HG03060 (cell line): Measurements from ENCODE around the gene SLC3A2.

Experiments
- ATAC-seq: cut with Tn5 transposase; IDR thresholded peaks from one replicate; pipeline ENCODE4 v1.9.1; 2021; ENCODE audit warnings: low read depth, moderate number of reproducible peaks; ENCODE audit not compliant: unreplicated experiment

SLC3A2 gene

GRCh38 chr11:62879235-62879978 lies 1.3 kb upstream of the SLC3A2 start:
- no peak for ATAC-seq

- no peak for ATAC-seq
Observed at GRCh38 chr11:62880231-62880802, 379 bp upstream of the SLC3A2 start.

GRCh38 chr11:62881579-62882430 lies 1.1 kb downstream of the SLC3A2 start:
- peak; percentile 25 for ATAC-seq

DNA sequence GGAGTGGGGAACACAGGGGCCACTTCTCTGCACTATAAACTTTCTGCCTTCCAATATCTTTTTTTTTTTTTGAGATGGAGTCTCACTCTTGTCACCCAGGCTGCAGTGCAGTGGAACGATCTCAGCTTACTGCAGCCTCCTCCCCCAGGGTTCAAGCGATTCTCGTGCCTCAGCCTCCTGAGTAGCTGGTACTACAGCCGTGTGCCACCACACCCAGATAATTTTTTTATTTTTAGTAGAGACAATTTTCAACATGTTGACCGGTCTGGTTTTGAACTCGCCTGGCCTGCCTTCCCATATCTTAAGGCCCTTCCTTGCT lies 1.7 kb downstream of the SLC3A2 start:
- ATAC-seq, result no peak

GRCh38 chr11:62882788-62883501 lies 2.2 kb downstream of the SLC3A2 start:
- ATAC-seq, result no peak

- no peak for ATAC-seq
Observed at GRCh38 chr11:62883673-62884072, 3.0 kb downstream of the SLC3A2 start.

- ATAC-seq, result no peak
Observed at GRCh38 chr11:62885137-62885750, 4.5 kb downstream of the SLC3A2 start.

DNA sequence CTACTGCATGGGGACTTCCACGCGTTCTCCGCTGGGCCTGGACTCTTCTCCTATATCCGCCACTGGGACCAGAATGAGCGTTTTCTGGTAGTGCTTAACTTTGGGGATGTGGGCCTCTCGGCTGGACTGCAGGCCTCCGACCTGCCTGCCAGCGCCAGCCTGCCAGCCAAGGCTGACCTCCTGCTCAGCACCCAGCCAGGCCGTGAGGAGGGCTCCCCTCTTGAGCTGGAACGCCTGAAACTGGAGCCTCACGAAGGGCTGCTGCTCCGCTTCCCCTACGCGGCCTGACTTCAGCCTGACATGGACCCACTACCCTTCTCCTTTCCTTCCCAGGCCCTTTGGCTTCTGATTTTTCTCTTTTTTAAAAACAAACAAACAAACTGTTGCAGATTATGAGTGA lies 7.7 kb downstream of the SLC3A2 start:
- no peak for ATAC-seq

- no peak for ATAC-seq
Observed at GRCh38 chr11:62889126-62889483, 8.4 kb downstream of the SLC3A2 start.

DNA sequence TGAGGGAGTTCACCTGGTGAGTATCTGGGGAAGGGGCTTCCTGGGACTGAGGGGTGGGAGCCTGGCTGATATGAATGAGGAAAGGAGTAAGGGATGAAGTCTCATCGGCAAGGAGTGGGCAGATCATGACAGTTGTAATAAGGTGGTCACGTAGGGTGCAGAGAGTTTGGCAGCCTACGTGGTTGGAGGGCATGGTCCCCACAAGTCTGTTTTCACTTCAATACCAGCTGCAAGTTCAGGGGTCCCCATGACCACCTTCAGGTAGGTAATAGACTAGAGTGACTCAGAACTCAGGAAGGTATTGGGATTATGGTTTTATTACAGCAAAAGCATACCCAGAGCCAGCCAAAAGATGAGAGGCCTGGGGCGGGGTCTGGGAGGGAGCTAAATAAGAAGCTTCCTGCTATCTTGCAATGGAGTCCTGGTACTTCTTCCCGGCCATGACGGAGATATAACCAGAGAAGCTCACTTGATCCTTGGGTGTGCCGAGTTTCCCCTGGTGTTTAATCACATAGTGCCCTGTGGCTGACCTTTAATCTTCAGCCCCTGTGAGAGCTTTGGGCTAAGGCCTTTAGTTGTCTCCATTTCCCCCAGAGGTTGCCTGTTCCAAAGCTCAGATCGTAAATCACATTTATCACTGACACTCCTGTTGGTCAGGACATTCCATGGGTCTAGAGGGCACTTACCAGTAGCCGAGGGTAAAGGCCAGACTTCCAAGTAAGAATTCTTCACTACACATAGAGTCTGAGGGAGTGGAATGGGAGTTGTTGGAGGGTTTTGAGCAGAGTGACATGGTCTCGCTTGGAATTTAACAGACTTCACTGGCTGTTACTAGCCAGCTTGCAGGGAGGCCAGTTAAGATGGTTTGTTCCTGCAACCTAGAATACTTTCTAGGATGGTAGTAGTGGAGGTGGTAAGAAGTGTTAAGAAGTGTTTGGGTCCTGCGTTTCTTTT lies 9.1 kb downstream of the SLC3A2 start:
- ATAC-seq, result no peak

GRCh38 chr11:62892077-62892922 lies 11.6 kb downstream of the SLC3A2 start:
- no peak for ATAC-seq

DNA sequence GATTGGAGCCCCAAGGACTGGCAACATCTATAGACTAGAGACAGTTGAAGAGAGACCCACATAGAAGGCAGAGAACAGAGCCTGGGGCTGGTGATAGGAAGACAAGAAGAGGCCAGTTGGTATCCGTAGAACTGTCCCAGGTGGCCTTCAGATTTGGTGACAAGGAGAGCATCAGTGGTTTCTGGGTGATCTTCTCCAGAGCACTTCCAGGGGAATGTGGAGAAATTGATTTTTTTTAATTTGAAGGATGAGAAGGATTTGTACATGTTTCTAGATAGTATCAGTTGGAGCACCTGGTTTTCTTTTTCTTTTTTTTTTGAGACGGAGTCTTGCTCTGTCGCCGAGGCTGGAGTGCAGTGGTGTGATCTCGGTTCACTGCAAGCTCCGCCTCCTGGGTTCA lies 14.8 kb downstream of the SLC3A2 start:
- no peak for ATAC-seq

DNA sequence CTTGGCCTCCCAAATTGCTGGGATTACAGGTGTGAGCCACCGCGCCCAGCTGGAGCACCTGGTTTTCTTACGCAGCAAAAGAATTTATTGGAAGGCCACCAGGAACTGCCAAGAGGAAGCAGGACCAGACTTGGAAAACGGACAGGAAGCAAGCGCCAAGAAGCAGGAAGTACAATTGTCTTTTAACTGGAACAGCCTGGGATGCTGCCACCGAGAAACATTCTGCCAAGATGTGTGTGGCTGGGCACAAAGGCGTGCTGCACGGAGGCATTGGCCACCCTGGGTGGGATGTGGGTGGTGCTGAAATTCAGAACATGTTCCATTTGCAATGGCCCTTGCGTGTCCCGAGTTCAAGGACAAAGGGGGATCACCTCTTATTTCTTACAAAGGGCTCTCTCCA lies 15.4 kb downstream of the SLC3A2 start:
- no peak for ATAC-seq

DNA sequence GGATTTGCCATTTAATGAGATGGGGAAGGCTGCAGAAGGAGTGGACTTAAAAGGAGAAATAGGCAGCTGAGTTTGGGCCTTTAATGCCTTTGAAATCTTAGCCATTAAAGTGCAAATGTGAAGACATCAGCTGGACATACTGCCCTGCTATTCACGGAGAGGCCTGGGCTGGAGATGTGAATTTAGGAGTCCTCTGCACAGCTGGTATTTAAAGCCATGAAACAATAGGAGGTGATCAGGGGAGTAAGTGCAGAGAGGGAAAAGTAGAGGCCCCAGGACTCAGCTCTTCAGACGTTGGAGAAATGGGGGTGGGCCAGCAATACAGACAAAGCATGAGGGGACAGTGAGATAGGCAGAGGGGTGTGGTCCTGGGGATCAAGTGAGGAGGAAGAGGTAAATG lies 16.6 kb downstream of the SLC3A2 start:
- ATAC-seq, result no peak

- no peak for ATAC-seq
Observed at GRCh38 chr11:62898027-62898426, 17.3 kb downstream of the SLC3A2 start.

DNA sequence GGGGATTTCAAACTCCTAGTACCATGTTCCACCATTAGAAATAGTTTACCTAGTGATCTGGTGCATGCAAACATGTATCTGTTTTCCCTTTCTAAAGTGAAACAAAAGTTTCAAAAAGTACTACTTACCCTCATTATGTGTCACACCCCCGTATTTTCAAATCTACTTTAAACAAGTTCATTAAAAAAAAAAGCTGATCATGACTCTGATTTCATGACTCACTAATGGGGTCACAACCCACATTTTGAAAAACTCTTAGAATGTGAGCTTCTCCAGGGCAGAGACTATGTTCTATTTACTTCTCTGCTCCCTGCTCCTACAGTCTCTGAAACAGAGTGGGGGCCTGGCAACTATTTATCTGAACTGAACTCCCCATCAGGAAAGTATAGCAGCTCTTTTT lies 22.2 kb downstream of the SLC3A2 start:
- ATAC-seq, result no peak

DNA sequence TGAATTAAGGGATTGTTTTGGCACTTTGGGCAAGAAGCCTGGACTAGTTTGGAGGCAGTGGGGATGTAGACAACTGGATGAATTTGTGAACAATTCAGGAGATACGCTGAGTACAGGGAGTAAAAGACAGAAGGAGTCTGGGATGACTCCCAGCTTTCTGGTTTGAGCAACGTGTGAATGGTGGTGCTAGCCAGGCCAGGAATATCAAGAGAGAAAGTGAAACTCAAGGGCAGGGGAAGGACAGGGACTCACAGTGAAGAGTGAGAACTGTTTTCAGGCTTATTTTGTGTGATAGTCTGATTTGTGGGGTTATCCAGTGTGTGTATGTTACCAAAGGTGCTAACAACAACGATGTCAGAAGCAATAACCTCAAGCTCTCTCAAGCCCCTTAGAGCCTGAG lies 24.6 kb downstream of the SLC3A2 start:
- no peak for ATAC-seq

DNA sequence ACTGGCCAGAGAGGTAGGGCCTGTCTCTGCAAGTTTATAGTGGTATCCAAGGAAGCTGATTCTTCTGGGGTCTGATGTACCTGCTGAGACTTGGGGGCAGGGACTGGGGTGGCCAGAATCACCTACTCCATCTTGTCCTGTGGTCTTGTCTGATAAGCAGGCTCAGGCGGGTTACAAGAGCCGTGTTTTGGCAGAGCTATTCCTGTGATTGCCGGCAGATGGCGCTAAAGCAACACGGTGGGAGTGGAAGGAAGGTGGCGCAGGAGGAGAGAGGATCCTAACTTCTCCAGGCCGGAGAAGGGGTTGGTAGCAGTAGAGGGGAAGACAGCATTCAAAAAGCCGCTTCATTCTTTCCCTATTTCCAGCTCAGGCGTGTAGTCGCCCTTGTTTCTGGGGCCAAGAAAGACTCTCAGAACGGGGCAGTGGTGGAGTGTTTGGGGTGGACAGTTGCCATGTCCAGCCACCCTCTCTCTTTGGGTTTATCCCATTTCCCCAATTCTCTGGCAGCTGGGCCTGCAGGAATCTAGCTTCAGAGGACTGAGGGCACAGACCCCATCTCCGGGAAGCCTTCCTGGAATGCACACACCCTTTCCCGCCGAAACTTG lies 25.3 kb downstream of the SLC3A2 start:
- no peak for ATAC-seq
